HepG2 (cell line): ENCODE measurements around the gene WDSUB1. TPM values are rescaled to one million over a fixed set of nuclear protein-coding genes. Genes with fewer than 3 reads are reported as not detected.

Experiments used
- ATF7 ChIP-seq, 2 experiments: fragments of 450-650 bp in 1 of 2; sonication (generic) in 1 of 2; formaldehyde crosslinking in 1 of 2; IDR thresholded peaks; 2 replicates each; pipeline versions ENCODE4 v1.4.0 to v1.6.1; 2016 to 2020; ENCODE audit warnings: antibody characterized with exemption in 1 of 2, mild to moderate bottlenecking in 1 of 2, missing genetic modification reagents in 1 of 2
- EHMT2 ChIP-seq: fragments of 200-600 bp; sonication (generic); IDR thresholded peaks from 2 replicates; pipeline ENCODE4 v1.7.0; 2017; ENCODE audit warnings: antibody characterized with exemption, low read depth, low read length, borderline replicate concordance
- ELF3 ChIP-seq: IDR thresholded peaks from 2 replicates; pipeline ENCODE4 v1.6.1; 2016; ENCODE audit warnings: missing genetic modification reagents, missing compliant biosample characterization
- GLI4 ChIP-seq: sonication (generic); formaldehyde crosslinking; IDR thresholded peaks from 2 replicates; pipeline ENCODE4 v1.5.1; 2020; ENCODE audit warnings: missing genetic modification reagents, mild to moderate bottlenecking, moderate library complexity, borderline replicate concordance
- ISL2 ChIP-seq: sonication (generic); formaldehyde crosslinking; IDR thresholded peaks from 2 replicates; pipeline ENCODE4 v1.5.0; 2020; ENCODE audit warnings: missing genetic modification reagents
- JUNB ChIP-seq: sonication (generic); formaldehyde crosslinking; IDR thresholded peaks from 2 replicates; pipeline ENCODE4 v1.8.0; 2022; ENCODE audit warnings: missing genetic modification reagents, mild to moderate bottlenecking, borderline replicate concordance
- KMT2B ChIP-seq: IDR thresholded peaks from 2 replicates; pipeline ENCODE4 v1.6.1; 2016; ENCODE audit warnings: missing genetic modification reagents, missing compliant biosample characterization
- MBD4 ChIP-seq: IDR thresholded peaks from 2 replicates; pipeline ENCODE4 v1.6.1; 2012; ENCODE audit warnings: low read length, inconsistent platforms, borderline replicate concordance
- PITX1 ChIP-seq: sonication (generic); formaldehyde crosslinking; IDR thresholded peaks from 2 replicates; pipeline ENCODE4 v1.5.1; 2020; ENCODE audit warnings: mild to moderate bottlenecking, missing genetic modification reagents
- SRF ChIP-seq: IDR thresholded peaks from 2 replicates; pipeline ENCODE4 v1.6.1; 2011; ENCODE audit warnings: mild to moderate bottlenecking, low read depth, low read length, moderate library complexity
- TCF7 ChIP-seq: sonication (generic); IDR thresholded peaks from 2 replicates; pipeline ENCODE4 v1.6.1; 2016; ENCODE audit warnings: antibody characterized with exemption, low read depth
- ZBTB20 ChIP-seq: sonication (generic); formaldehyde crosslinking; IDR thresholded peaks from 2 replicates; pipeline ENCODE4 v1.8.1; 2023; ENCODE audit warnings: missing genetic modification reagents, low read depth, mild to moderate bottlenecking, borderline replicate concordance
- ZMYM2 ChIP-seq: sonication (generic); formaldehyde crosslinking; IDR thresholded peaks from 2 replicates; pipeline ENCODE4 v1.8.0; 2022; ENCODE audit warnings: mild to moderate bottlenecking, missing genetic modification reagents
- ZNF501 ChIP-seq: sonication (generic); formaldehyde crosslinking; IDR thresholded peaks from 2 replicates; pipeline ENCODE4 v1.5.1; 2020; ENCODE audit warnings: mild to moderate bottlenecking, moderate library complexity, missing genetic modification reagents
- ZNF547 ChIP-seq: sonication (generic); formaldehyde crosslinking; IDR thresholded peaks from 2 replicates; pipeline ENCODE4 v1.5.1; 2020; ENCODE audit warnings: mild to moderate bottlenecking, missing genetic modification reagents
- ZNF766 ChIP-seq: sonication (generic); formaldehyde crosslinking; IDR thresholded peaks from 2 replicates; pipeline ENCODE4 v1.5.0; 2020; ENCODE audit warnings: missing genetic modification reagents, borderline replicate concordance
- ZNF790 ChIP-seq: sonication (generic); formaldehyde crosslinking; IDR thresholded peaks from 2 replicates; pipeline ENCODE4 v1.8.0; 2022; ENCODE audit warnings: missing genetic modification reagents, mild to moderate bottlenecking, borderline replicate concordance
- ZSCAN9 ChIP-seq: IDR thresholded peaks from 2 replicates; pipeline ENCODE4 v1.6.1; 2016; ENCODE audit warnings: borderline replicate concordance
- polyA plus RNA-seq, 8 experiments: library from polyadenylated mRNA; depleted of rRNA in 3 of 8; stranded (reverse) in 7 of 8; unstranded in 1 of 8; fragments of >200 nt; fragmentation: Illumina TruSeq in 4 of 8; extraction: Trizol in 4 of 8; gene quantifications; 2 replicates each; pipeline versions ENCODE4 v1.2.1 to v1.2.3, GENCODE V29; 2011 to 2016; ENCODE audit warnings: low read depth in 4 of 8, missing spikeins in 1 of 8, mixed read lengths in 1 of 8; ENCODE audit not compliant: insufficient read depth in 1 of 8
- total RNA-seq, 5 experiments: library from RNA; depleted of rRNA; stranded (reverse); fragments of >200 nt; fragmentation: Illumina TruSeq; extraction: Trizol; gene quantifications; 2 replicates each; pipeline ENCODE4 v1.2.3, GENCODE V29; 2016; ENCODE audit warnings: low read depth in 1 of 5
- TF ChIP-seq, protein P1 (sequence below): sonication (generic); formaldehyde crosslinking; IDR thresholded peaks from 2 replicates; pipeline ENCODE4 v1.4.0; 2020; ENCODE audit warnings: missing genetic modification reagents, borderline replicate concordance
- TF ChIP-seq, protein P2 (sequence below): sonication (generic); formaldehyde crosslinking; IDR thresholded peaks from 2 replicates; pipeline ENCODE4 v1.4.0; 2020; ENCODE audit warnings: missing genetic modification reagents
- TF ChIP-seq, protein P3 (sequence below): sonication (generic); formaldehyde crosslinking; IDR thresholded peaks from 2 replicates; pipeline ENCODE4 v1.5.0; 2020; ENCODE audit warnings: missing genetic modification reagents
- TF ChIP-seq, protein P4 (sequence below): sonication (generic); formaldehyde crosslinking; IDR thresholded peaks from 2 replicates; pipeline ENCODE4 v1.4.0; 2020; ENCODE audit warnings: missing genetic modification reagents
- TF ChIP-seq, protein P5 (sequence below): sonication (generic); formaldehyde crosslinking; IDR thresholded peaks from 2 replicates; pipeline ENCODE4 v1.4.0; 2020; ENCODE audit warnings: missing genetic modification reagents; ENCODE audit errors: not compliant biosample characterization

The WDSUB1 gene
- total and polyA plus RNA-seq, 2 of the 13 experiments (the other 11 are each of a cell fraction or from before 2014, with no cell fraction given), result 10.1 to 10.7 TPM

DNA sequence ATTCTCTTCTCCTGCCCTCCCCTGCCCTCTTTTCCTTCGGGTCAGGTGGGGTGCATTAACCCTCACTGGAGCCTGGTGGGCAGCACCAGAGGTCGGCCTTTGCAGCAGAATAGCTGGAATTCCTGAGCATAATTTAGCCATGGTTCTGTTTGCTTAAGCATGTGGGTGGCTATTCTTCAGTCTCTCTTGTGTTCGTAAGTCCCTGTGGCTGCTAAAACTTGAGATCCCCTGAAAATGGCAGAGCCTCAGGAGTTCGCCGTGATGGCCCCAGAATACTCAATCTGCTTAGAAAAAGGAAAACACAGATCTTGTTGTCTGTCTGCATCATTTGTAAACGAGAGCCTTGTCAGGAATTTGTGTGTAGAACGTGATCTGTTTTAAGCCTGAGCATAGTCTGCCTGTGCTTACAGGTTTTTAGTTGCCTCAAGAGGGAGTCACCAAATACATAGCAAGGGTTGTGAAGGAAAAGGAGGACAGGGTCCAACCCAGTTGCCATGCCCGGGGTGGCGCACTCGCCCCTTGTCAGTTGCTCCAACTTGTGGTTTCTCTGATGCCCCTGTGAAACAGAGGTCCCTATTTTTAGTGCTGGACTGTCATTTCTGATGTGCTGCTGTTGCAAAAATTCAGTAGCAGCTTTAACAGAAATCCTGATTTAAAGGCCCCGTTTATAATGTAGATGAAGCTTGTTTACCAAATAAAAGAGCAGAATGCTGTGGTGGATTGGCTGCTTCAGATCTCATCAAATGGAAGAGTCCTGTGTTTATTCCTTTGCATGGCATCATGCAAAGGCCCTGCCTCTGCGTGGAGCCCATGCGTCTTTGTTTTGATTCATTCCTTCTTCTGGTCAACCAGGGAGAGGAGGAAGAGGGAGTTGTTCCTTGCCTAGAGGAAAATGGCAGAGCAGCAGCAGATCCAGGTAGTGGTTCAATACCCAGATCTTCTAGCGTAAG, 74.8 kb downstream of the WDSUB1 start (continued):
- TF ChIP-seq JUNB (CRISPR knock-in tag) (no peak), ISL2 (CRISPR knock-in tag) (no peak), ZBTB20 (CRISPR knock-in tag) (no peak), ATF7 (IDR thresholded peaks at IDR 0.05) (no peak), ATF7 (CRISPR knock-in tag; IDR thresholded peaks at IDR 0.05) (no peak), MBD4 (no peak), TCF7 (no peak), GLI4 (CRISPR knock-in tag) (no peak), ZMYM2 (CRISPR knock-in tag) (no peak), ELF3 (CRISPR knock-in tag) (0 out of 2 replicates have a peak, but pooled peaks have one; percentile 21), ZSCAN9 (no peak), ZNF790 (CRISPR knock-in tag) (no peak), SRF (no peak), ZNF501 (CRISPR knock-in tag) (peak; percentile 70; the same call in 1 of the 2 replicates), ZNF766 (CRISPR knock-in tag) (0 out of 2 replicates have a peak, but pooled peaks have one; percentile 14), PITX1 (CRISPR knock-in tag) (no peak), KMT2B (CRISPR knock-in tag) (no peak), ZNF547 (CRISPR knock-in tag) (no peak), EHMT2 (no peak; the same call in 1 of the 2 replicates)
- TF ChIP-seq, protein P1, sequence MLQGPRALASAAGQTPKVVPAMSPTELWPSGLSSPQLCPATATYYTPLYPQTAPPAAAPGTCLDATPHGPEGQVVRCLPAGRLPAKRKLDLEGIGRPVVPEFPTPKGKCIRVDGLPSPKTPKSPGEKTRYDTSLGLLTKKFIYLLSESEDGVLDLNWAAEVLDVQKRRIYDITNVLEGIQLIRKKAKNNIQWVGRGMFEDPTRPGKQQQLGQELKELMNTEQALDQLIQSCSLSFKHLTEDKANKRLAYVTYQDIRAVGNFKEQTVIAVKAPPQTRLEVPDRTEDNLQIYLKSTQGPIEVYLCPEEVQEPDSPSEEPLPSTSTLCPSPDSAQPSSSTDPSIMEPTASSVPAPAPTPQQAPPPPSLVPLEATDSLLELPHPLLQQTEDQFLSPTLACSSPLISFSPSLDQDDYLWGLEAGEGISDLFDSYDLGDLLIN (CRISPR knock-in tag), result no peak
- TF ChIP-seq, protein P2, sequence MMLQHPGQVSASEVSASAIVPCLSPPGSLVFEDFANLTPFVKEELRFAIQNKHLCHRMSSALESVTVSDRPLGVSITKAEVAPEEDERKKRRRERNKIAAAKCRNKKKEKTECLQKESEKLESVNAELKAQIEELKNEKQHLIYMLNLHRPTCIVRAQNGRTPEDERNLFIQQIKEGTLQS (CRISPR knock-in tag), result no peak
- TF ChIP-seq, protein P3, sequence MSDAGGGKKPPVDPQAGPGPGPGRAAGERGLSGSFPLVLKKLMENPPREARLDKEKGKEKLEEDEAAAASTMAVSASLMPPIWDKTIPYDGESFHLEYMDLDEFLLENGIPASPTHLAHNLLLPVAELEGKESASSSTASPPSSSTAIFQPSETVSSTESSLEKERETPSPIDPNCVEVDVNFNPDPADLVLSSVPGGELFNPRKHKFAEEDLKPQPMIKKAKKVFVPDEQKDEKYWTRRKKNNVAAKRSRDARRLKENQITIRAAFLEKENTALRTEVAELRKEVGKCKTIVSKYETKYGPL (CRISPR knock-in tag), result no peak
- TF ChIP-seq, protein P4, sequence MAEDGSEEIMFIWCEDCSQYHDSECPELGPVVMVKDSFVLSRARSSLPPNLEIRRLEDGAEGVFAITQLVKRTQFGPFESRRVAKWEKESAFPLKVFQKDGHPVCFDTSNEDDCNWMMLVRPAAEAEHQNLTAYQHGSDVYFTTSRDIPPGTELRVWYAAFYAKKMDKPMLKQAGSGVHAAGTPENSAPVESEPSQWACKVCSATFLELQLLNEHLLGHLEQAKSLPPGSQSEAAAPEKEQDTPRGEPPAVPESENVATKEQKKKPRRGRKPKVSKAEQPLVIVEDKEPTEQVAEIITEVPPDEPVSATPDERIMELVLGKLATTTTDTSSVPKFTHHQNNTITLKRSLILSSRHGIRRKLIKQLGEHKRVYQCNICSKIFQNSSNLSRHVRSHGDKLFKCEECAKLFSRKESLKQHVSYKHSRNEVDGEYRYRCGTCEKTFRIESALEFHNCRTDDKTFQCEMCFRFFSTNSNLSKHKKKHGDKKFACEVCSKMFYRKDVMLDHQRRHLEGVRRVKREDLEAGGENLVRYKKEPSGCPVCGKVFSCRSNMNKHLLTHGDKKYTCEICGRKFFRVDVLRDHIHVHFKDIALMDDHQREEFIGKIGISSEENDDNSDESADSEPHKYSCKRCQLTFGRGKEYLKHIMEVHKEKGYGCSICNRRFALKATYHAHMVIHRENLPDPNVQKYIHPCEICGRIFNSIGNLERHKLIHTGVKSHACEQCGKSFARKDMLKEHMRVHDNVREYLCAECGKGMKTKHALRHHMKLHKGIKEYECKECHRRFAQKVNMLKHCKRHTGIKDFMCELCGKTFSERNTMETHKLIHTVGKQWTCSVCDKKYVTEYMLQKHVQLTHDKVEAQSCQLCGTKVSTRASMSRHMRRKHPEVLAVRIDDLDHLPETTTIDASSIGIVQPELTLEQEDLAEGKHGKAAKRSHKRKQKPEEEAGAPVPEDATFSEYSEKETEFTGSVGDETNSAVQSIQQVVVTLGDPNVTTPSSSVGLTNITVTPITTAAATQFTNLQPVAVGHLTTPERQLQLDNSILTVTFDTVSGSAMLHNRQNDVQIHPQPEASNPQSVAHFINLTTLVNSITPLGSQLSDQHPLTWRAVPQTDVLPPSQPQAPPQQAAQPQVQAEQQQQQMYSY (CRISPR knock-in tag), result no peak
- TF ChIP-seq, protein P5, sequence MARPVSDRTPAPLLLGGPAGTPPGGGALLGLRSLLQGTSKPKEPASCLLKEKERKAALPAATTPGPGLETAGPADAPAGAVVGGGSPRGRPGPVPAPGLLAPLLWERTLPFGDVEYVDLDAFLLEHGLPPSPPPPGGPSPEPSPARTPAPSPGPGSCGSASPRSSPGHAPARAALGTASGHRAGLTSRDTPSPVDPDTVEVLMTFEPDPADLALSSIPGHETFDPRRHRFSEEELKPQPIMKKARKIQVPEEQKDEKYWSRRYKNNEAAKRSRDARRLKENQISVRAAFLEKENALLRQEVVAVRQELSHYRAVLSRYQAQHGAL, result no peak
